ENCODE measurements around the gene BMPR1B.

Gene BMPR1B

DNA sequence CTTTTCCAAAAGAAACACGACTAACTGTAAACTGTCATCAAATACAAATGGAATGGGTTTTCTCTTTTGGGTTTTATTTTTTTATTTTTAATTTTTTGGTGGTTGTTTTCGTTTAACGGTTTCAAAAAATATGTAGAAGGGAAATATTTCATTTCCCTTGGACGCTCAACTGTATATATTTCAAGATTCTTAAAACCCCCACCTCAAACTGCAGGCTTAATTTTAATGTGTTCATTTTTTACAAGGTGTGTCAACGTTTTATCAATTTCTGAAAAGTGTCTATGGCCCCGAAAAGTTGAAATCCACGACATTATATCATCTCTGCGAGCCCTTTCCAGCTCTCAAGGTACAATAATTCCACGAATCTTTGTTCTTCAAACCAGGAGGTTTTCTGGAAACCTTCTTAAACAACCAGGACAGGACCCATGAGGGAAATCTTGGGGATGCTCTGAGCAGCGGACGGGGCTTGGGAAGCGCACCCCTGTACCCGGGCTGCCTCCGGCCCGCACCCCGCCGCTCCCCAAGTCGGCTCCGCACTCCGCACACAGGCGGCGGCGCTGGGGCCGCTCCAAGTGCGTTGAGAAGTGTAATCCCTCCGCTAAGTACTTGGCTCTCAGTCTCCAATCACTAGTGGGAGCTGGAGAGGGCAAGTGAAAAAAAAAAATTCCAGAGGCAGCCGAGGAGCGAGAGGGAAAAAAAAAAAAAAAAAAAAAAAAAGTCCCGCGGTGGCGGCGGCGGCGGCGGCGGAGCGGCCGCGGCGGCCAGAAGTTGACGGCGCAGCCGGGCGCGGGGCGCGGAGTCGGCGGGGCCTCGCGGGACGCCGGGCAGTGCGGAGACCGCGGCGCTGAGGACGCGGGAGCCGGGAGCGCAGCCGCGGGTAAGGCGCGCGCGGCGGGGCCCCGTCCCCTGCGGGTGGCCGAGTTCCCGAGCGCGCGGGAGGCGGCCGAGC is at the start of gene BMPR1B:
Gene BMPR1B (plus strand): TSS at position 764 of the 949 bp plus-strand sequence. CDS start 346,470 bp downstream, outside the sequence.
- no peak for DNase-seq

GRCh38 chr4:94711635-94712034 is 46.1 kb upstream of the BMPR1B start:
- no peak for DNase-seq

GRCh38 chr4:94714365-94715160 is 43.2 kb upstream of the BMPR1B start:
- no peak for DNase-seq

DNA sequence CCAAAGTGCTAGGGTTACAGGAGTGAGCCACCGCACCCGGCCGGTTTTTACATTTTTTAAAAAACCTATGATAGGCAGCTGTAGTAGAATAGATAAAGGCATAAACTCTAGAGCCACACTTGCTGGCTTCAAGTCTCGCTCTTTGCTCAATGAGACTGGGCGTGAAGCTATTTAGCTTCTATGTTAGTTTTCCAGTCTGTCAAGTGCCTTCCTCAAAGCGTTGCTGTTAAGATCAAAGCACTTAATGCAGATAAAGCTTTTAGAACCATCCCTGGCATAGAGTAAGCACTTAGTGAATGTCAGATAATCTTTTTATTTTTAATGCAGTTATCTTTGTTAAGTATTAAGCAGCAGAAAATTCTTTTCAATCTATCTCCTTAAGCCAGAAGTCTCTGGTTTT is 42.0 kb upstream of the BMPR1B start:
- DNase-seq: no peak

DNA sequence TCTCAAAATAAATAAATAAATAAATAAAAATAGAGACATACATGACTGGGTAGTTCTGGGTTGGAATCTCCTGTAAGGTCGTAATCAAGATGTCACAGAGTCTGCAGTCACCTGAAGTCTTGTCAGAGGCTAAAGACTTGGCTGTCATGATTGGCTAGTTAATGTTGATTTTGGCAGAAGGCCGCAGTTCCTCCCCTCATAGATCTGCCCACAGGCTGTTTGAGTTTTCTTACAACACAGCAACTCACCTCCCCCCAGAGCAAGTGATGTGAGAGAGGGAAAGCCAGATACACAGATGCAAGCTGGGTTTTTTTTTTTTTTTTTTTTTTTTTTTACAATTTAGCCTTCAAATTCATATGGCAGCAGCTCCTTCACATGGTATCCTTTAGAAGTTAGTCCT is 36.4 kb upstream of the BMPR1B start:
- DNase-seq: no peak

GRCh38 chr4:94722270-94722669 is 35.5 kb upstream of the BMPR1B start:
- no peak for DNase-seq

GRCh38 chr4:94722748-94723147 is 35.0 kb upstream of the BMPR1B start:
- no peak for DNase-seq

GRCh38 chr4:94724016-94724790 is 33.6 kb upstream of the BMPR1B start:
- no peak for DNase-seq

GRCh38 chr4:94726524-94727123 is 31.1 kb upstream of the BMPR1B start:
- DNase-seq: no peak

DNA sequence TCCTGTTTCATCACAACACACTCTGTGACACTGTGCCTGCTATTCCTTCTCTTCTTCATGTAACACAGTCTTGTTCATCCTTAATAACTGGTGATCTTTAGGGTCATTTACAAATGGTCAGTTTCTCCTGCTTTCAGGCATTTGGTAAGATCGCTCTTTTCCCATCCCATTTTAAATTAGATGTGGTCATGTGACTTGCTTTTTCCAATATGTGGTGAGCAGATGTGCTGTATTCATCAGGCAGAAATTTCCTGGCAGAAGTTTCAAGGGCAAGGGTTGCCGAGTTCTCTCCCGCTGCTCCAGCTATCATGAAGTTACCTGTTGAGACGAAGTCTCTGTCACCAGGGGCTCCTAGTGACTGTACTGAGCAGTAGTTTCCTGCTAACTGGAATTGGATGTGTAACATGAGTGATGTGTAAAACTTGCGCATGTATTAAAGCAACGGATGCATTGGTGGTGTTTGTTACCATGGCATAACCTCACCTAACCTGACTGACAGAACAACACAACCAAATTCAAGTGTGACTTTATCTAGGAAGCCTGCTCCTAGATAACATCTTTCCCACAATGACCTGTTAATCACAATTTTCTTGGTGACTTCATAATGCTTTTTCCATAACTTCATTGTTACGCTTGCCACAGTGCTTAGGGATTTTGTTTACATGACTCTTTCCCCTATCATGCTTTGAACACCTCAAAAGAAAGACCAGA is 29.5 kb upstream of the BMPR1B start:
- DNase-seq: no peak

- no peak for DNase-seq
Measured at GRCh38 chr4:94732358-94732698, 25.4 kb upstream of the BMPR1B start.

- no peak for DNase-seq
Measured at GRCh38 chr4:94739741-94740140, 18.0 kb upstream of the BMPR1B start.

DNA sequence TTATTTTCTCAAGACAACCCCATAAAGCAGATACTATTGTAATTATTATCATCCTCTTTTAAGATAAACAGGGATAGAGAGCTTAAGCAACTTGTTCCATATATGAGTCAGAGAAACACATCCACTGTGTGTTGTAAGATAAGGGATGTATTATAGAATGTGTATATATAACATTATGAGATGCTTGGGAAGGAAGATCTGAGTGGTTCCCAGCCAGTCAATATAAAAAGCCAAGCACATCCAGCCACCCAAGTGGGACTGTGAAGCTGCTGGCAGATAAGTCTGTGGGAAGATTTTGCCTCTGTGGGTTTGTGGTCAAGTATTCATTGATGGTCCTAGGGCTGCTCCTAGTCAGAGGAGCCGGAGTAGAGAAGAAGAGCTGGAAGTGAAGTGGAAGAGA is 16.5 kb upstream of the BMPR1B start:
- no peak for DNase-seq

GRCh38 chr4:94743838-94744237 is 13.9 kb upstream of the BMPR1B start:
- no peak for DNase-seq

- no peak for DNase-seq
Measured at GRCh38 chr4:94744850-94745249, 12.9 kb upstream of the BMPR1B start.

DNA sequence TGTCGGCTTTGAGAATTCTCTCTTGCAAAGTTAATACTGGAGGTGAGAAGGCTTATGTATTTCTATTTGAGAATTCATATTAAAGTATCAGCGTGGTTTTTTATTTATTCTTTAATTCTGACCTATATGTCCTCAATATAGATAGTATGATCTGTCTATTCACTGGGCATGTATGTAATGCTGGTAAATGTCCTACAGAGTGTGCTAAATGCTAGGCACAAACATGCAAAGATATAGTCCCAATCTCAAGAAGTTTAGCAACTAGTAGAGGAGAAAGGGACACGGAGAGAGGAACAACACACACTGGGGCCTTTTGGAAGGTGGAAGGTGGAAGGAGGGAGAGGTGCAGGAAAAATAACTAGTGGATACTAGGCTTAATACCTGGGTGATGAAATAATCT is 11.0 kb upstream of the BMPR1B start:
- DNase-seq: no peak

DNA sequence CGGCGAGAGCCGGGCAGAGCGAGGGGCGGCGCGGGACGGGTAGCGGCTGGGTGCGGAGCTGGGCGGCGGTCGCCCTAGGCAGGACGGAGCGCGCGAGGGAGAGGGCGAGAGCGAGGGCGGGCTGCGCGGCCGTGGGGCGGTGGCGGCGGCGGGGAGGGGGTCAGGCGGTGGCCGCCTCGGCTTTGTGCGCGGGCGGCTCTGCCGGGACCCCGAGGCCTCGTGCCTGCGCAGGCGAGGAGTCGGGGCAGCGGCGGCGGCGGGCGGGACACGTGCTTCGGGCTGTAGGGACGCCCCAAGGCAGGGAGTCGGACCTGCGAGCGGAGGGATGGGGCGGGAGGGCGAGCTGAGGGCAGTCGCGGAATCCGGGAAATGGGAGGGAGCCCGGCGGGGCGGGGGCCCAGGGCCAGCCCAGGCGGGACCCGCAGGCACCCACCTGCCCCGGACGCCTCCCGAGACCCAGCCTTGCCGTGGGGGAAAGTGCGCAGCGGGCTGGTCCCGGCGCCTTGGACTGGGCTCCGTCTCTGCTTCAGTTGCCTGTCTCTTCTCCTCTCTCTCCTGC is 465 bp downstream of the BMPR1B start:
- no peak for DNase-seq

GRCh38 chr4:94758700-94759399 is 1.1 kb downstream of the BMPR1B start:
- DNase-seq: no peak

DNA sequence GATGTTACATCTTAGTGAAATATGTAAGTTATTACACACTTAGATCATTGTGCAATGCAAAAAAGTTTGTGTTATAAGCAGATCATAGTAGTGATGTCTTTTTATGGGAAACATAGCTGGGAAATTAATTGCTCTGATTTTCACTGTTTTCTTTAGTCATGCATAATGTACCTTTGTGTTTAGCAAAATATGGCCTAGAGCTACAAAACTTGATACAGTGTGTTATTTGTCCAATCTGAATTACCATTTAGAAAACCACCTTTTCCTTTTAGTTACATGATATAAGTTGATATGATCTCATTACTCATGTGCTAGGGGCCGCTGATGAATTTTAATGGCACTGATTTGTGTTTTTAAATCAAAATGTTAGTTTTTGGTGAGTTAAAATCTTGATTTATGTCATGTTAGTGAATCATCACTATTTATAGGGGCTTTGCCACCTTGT is 2.0 kb downstream of the BMPR1B start:
- DNase-seq: no peak

DNA sequence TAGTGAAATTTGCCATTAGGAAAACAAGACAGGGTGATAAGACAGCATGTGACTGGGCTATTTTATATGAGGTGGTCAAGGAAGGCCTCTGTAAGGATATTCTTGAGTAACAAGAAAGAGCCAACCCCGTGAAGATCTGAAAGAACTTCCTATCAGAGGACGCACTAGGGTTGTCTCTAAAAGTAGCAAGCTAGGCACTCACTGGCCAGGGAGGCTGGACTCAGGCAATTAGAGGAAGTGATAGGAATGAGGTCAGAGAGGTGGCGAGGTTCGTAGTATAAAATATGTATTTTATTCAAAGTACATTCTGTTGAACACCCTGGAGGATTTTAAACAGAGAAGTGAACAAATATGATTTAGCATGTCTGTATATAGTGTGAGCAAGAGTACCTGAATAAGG is 4.6 kb downstream of the BMPR1B start:
- no peak for DNase-seq

DNA sequence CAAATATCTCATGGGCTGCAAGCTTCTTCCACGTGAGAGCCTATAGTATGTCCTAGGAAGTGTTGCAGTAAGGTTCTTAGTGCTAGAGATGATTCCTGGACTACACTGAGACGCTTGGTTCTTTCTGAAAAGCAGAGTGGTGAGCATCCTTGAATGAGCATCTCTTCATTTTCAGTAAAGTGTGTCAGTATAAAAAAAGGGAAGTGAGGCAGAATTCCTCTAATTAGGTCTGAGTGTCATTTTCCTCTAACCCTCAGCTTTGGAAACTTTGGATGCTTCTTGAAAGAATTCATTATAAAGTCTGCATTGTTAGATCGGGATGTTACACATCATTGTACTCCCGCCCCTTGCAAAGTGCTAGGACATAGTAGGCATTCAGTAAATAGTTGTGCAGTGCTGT is 5.2 kb downstream of the BMPR1B start:
- DNase-seq: no peak

Data from SHP77 treated with DMSO at 0.1 percent for 48 hours (cell line).